HEK293 (cell line): ENCODE data around the gene WNT7B.

ENCODE experiments used
- BCL11A ChIP-seq: fragments of 450-650 bp; formaldehyde crosslinking; IDR thresholded peaks from 2 replicates; pipeline ENCODE4 v1.5.1; 2016; ENCODE audit warnings: low read depth, missing biosample characterization, missing genetic modification characterization
- HOXA7 ChIP-seq: sonication (generic); formaldehyde crosslinking; IDR thresholded peaks from 2 replicates; pipeline ENCODE4 v1.8.1; 2022; ENCODE audit warnings: missing genetic modification reagents, borderline replicate concordance
- RBAK ChIP-seq: fragments of 450-650 bp; formaldehyde crosslinking; IDR thresholded peaks from 2 replicates; pipeline ENCODE4 v1.5.1; 2016; ENCODE audit warnings: missing biosample characterization, missing genetic modification characterization
- ZFP41 ChIP-seq: fragments of 450-650 bp; formaldehyde crosslinking; IDR thresholded peaks from 2 replicates; pipeline ENCODE4 v1.5.1; 2016; ENCODE audit warnings: missing biosample characterization, missing genetic modification characterization, borderline replicate concordance
- ZNF623 ChIP-seq: fragments of 450-650 bp; formaldehyde crosslinking; IDR thresholded peaks from 2 replicates; pipeline ENCODE4 v1.5.1; 2016; ENCODE audit warnings: missing biosample characterization, missing genetic modification characterization
- ZNF629 ChIP-seq: fragments of 450-650 bp; formaldehyde crosslinking; IDR thresholded peaks from 2 replicates; pipeline ENCODE4 v1.5.1; 2017; ENCODE audit warnings: missing biosample characterization, missing genetic modification characterization
- ZNF645 ChIP-seq: fragments of 450-650 bp; formaldehyde crosslinking; IDR thresholded peaks from 2 replicates; pipeline ENCODE4; 2016; ENCODE audit warnings: missing biosample characterization, missing genetic modification characterization
- TF ChIP-seq, protein P1 (sequence below): fragments of 450-650 bp; formaldehyde crosslinking; IDR thresholded peaks from 2 replicates; pipeline ENCODE4 v1.5.1; 2016; ENCODE audit warnings: missing biosample characterization, missing genetic modification characterization
- TF ChIP-seq, protein P2 (sequence below): fragments of 450-650 bp; formaldehyde crosslinking; IDR thresholded peaks from 2 replicates; pipeline ENCODE4 v1.5.1; 2016; ENCODE audit warnings: missing biosample characterization, missing genetic modification characterization, low read depth

- TF ChIP-seq ZFP41 = no peak
- TF ChIP-seq, protein P1, sequence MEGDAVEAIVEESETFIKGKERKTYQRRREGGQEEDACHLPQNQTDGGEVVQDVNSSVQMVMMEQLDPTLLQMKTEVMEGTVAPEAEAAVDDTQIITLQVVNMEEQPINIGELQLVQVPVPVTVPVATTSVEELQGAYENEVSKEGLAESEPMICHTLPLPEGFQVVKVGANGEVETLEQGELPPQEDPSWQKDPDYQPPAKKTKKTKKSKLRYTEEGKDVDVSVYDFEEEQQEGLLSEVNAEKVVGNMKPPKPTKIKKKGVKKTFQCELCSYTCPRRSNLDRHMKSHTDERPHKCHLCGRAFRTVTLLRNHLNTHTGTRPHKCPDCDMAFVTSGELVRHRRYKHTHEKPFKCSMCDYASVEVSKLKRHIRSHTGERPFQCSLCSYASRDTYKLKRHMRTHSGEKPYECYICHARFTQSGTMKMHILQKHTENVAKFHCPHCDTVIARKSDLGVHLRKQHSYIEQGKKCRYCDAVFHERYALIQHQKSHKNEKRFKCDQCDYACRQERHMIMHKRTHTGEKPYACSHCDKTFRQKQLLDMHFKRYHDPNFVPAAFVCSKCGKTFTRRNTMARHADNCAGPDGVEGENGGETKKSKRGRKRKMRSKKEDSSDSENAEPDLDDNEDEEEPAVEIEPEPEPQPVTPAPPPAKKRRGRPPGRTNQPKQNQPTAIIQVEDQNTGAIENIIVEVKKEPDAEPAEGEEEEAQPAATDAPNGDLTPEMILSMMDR = no peak
- TF ChIP-seq, protein P2, sequence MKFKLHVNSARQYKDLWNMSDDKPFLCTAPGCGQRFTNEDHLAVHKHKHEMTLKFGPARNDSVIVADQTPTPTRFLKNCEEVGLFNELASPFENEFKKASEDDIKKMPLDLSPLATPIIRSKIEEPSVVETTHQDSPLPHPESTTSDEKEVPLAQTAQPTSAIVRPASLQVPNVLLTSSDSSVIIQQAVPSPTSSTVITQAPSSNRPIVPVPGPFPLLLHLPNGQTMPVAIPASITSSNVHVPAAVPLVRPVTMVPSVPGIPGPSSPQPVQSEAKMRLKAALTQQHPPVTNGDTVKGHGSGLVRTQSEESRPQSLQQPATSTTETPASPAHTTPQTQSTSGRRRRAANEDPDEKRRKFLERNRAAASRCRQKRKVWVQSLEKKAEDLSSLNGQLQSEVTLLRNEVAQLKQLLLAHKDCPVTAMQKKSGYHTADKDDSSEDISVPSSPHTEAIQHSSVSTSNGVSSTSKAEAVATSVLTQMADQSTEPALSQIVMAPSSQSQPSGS (tag by site-specific recombination) = no peak
- no peak for TF ChIP-seq BCL11A (tag by site-specific recombination)
- no peak for TF ChIP-seq ZNF645 (tag by site-specific recombination)
- TF ChIP-seq RBAK = no peak
- TF ChIP-seq HOXA7 (CRISPR knock-in tag) = no peak
- no peak for TF ChIP-seq ZNF629 (tag by site-specific recombination)
- TF ChIP-seq ZNF623 (tag by site-specific recombination) = no peak
Measured at GRCh38 chr22:45881524-45881875, 95.5 kb downstream of the WNT7B start.
